Fibroblast of lung (primary cell): ENCODE data around the gene PYGB. TPM values are rescaled to one million over a fixed set of nuclear protein-coding genes. Genes with fewer than 3 reads are reported as not detected.

Experiments
- DNase-seq, 2 donors: peaks; one replicate each; pipeline versions ENCODE4 v3.0.0 to v3.0.0-alpha.2; 2010; ENCODE audit warnings: low read depth in 2 of 2
- H2AFZ ChIP-seq: 2 replicates; pipeline ENCODE4 v1.5.1; 2012; ENCODE audit warnings: low read length, control low read depth, inconsistent platforms
- H3K27ac ChIP-seq: 2 replicates; pipeline ENCODE4 v1.5.1; 2011; ENCODE audit warnings: low read length, control low read depth; ENCODE audit not compliant: insufficient read depth
- H3K27me3 ChIP-seq: 2 replicates; pipeline ENCODE4 v1.5.1; 2011; ENCODE audit warnings: mild to moderate bottlenecking, low read length; ENCODE audit not compliant: control insufficient read depth, insufficient read depth
- H3K36me3 ChIP-seq: 2 replicates; pipeline ENCODE4 v1.5.1; 2011; ENCODE audit warnings: low read length; ENCODE audit not compliant: control insufficient read depth, insufficient read depth
- H3K4me1 ChIP-seq: 2 replicates; pipeline ENCODE4 v1.5.1; 2011; ENCODE audit warnings: low read length; ENCODE audit not compliant: control insufficient read depth, insufficient read depth; ENCODE audit errors: extremely low read depth
- H3K4me2 ChIP-seq: 2 replicates; pipeline ENCODE4 v1.5.1; 2011; ENCODE audit warnings: low read length, control low read depth; ENCODE audit not compliant: insufficient read depth; ENCODE audit errors: extremely low read depth
- H3K4me3 ChIP-seq, 4 experiments: fragments of 200-600 bp in 1 of 4; sonication (generic) in 1 of 4; replicated peaks in 1 of 4; 2 replicates each; pipeline ENCODE4 v1.5.1; 2011 to 2016; ENCODE audit warnings: low read length in 4 of 4, low read depth in 3 of 4, mild to moderate bottlenecking in 3 of 4, control low read depth in 2 of 4, inconsistent platforms in 1 of 4, mixed read lengths in 1 of 4; ENCODE audit not compliant: insufficient read depth in 1 of 4; ENCODE audit errors: control extremely low read depth in 1 of 4
- H3K79me2 ChIP-seq: 2 replicates; pipeline ENCODE4 v1.5.1; 2012; ENCODE audit warnings: mild to moderate bottlenecking, low read length, inconsistent platforms; ENCODE audit not compliant: control insufficient read depth, insufficient read depth
- H3K9ac ChIP-seq: 2 replicates; pipeline ENCODE4 v1.5.1; 2011; ENCODE audit warnings: mild to moderate bottlenecking, low read length, control low read depth; ENCODE audit not compliant: insufficient read depth
- H3K9me3 ChIP-seq: 2 replicates; pipeline ENCODE4 v1.5.1; 2012; ENCODE audit warnings: low read depth, low read length; ENCODE audit not compliant: control insufficient read depth, insufficient read depth
- H4K20me1 ChIP-seq: 2 replicates; pipeline ENCODE4 v1.5.1; 2011; ENCODE audit warnings: low read length; ENCODE audit not compliant: control insufficient read depth, insufficient read depth; ENCODE audit errors: extremely low read depth
- CTCF ChIP-seq, 2 donors: IDR thresholded peaks in 1 of 2; conservative IDR thresholded peaks in 1 of 2; 1 replicate in 1 of 2; 2 replicates in 1 of 2; pipeline ENCODE4 v1.5.1; 2011 to 2012; ENCODE audit warnings: low read length in 2 of 2, control low read depth in 1 of 2, inconsistent platforms in 1 of 2, low read depth in 1 of 2, mild to moderate bottlenecking in 1 of 2
- EZH2 ChIP-seq: IDR thresholded peaks from 2 replicates; pipeline ENCODE4 v1.5.1; 2012; ENCODE audit warnings: low read length, control low read depth, mild to moderate bottlenecking; ENCODE audit errors: missing control alignments
- polyA plus RNA-seq, 2 donors: library from polyadenylated mRNA; depleted of rRNA in 1 of 2; stranded (reverse) in 1 of 2; unstranded in 1 of 2; fragments of >200 nt; gene quantifications; 2 replicates each; pipeline ENCODE4 v1.2.1, GENCODE V29; 2011 to 2012; ENCODE audit warnings: missing spikeins in 1 of 2
- total RNA-seq: library from RNA; depleted of rRNA; stranded (reverse); fragments of >200 nt; gene quantifications from 2 replicates; pipeline ENCODE4 v1.2.1, GENCODE V29; 2014

PYGB gene
- total and polyA plus RNA-seq, 2 donors (not counting 1 experiment from before 2014, with no cell fraction given), result 37.0 to 89.5 TPM

- Histone ChIP-seq H3K4me1 (peaks cover 2% of the 10 kb centered on the region), H2AFZ (no peak overlapping the region), H3K27me3 (no peaks in the 10 kb centered on the region), H3K4me2 (no peak overlapping the region), H4K20me1 (peaks cover 2% of the 10 kb centered on the region), H3K9me3 (no peaks in the 10 kb centered on the region), H3K79me2 (peaks cover 87% of the 10 kb centered on the region), H3K27ac (no peak overlapping the region), H3K9ac (no peak overlapping the region), H3K36me3 (peaks cover 3% of the 10 kb centered on the region), H3K4me3 (peak overlapping the region in 1 of 4 experiments; percentile 71)
- no peak for DNase-seq
- no peak for TF ChIP-seq EZH2
- no peak for TF ChIP-seq CTCF (conservative IDR thresholded peaks at IDR 0.05 in 1 of 2, IDR thresholded peaks at IDR 0.05 in 1 of 2; ENCODE audit: low read depth in 1 of 2, low read length in 2 of 2)
These were observed 5.0 kb downstream of the PYGB start for GRCh38 chr20:25252686-25253421.

- H3K4me2 ChIP-seq, result no peak overlapping the region
- H3K36me3 ChIP-seq, result peaks cover 6% of the 10 kb centered on the region
- H3K4me1 ChIP-seq, result peaks cover 2% of the 10 kb centered on the region
- no peaks in the 10 kb centered on the region for H3K27me3 ChIP-seq
- peak in 1 of 2 donors; percentile 45 for DNase-seq
- peak overlapping the region in 1 of 4 experiments; percentile 10 for H3K4me3 ChIP-seq
- peaks cover 89% of the 10 kb centered on the region for H3K79me2 ChIP-seq
- peaks cover 2% of the 10 kb centered on the region for H4K20me1 ChIP-seq
- no peak overlapping the region for H3K9ac ChIP-seq
- H3K27ac ChIP-seq, result no peak overlapping the region
- no peak for TF ChIP-seq EZH2
- TF ChIP-seq CTCF (conservative IDR thresholded peaks at IDR 0.05 in 1 of 2, IDR thresholded peaks at IDR 0.05 in 1 of 2; ENCODE audit: low read depth in 1 of 2, low read length in 2 of 2), result no peak
- no peak overlapping the region for H2AFZ ChIP-seq
- H3K9me3 ChIP-seq, result no peaks in the 10 kb centered on the region
These were observed 5.9 kb downstream of the PYGB start for GRCh38 chr20:25253606-25254275.

- no peak overlapping the region for H3K9ac ChIP-seq
- no peak overlapping the region for H2AFZ ChIP-seq
- peak overlapping the region in 1 of 4 experiments; percentile 13 for H3K4me3 ChIP-seq
- H4K20me1 ChIP-seq, result peaks cover 2% of the 10 kb centered on the region
- H3K4me1 ChIP-seq, result peaks cover 2% of the 10 kb centered on the region
- no peak overlapping the region for H3K27ac ChIP-seq
- H3K4me2 ChIP-seq, result no peak overlapping the region
- H3K27me3 ChIP-seq, result no peaks in the 10 kb centered on the region
- DNase-seq, result no peak
- TF ChIP-seq EZH2, result no peak
- no peak for TF ChIP-seq CTCF (conservative IDR thresholded peaks at IDR 0.05 in 1 of 2, IDR thresholded peaks at IDR 0.05 in 1 of 2; ENCODE audit: low read depth in 1 of 2, low read length in 2 of 2)
- H3K36me3 ChIP-seq, result peaks cover 10% of the 10 kb centered on the region
- H3K9me3 ChIP-seq, result no peaks in the 10 kb centered on the region
- H3K79me2 ChIP-seq, result peaks cover 82% of the 10 kb centered on the region
These were observed 6.7 kb downstream of the PYGB start for GRCh38 chr20:25254571-25254970.
